ENCODE results near the gene NTF4.
"Not testable (repeated sequence)": the region's sequence is repeated elsewhere in the genome, so short reads cannot be mapped to it uniquely, and the experiment has no call there.

The NTF4 gene

DNA sequence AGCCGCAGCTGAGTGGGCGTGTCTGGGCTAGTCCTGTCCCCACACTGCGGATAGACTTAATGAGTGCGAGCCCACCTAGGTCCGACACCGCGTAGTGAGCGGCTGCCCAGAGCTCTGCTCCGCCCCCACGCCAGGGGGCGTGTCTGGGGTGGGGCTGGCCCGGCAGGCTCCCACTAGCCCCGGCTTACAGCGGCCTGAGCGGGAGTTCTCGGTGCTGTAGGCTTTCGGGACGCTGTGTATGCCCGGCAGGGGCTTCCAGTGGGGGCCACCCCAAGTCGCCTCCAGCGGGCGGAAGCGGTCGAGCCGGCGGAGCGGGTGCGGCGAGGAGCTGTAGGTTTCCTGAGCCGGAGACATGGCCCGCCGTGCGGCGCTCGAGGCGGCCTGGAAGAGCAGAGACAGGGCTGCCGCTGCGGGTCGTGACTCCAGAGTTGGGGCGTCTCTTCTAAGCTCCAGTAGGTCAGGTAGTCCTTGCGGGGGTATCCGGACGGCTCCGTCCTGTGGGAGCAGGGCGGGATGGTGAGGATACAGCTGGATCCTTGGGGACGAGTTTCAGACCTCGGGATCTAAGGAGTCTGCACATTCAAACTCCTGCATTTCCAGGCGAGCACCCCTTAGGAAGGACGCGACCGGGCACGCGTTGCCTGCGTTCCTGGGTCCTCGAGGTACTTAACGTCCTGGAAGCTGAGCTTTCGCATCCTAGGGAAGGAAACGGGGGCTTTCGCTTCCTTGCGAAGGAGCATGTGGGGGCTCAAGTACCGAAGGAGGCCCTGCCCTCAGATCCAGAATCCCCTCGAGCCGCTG lies 8.3 kb downstream of the NTF4 start:
- DNase-seq: no peak

DNA sequence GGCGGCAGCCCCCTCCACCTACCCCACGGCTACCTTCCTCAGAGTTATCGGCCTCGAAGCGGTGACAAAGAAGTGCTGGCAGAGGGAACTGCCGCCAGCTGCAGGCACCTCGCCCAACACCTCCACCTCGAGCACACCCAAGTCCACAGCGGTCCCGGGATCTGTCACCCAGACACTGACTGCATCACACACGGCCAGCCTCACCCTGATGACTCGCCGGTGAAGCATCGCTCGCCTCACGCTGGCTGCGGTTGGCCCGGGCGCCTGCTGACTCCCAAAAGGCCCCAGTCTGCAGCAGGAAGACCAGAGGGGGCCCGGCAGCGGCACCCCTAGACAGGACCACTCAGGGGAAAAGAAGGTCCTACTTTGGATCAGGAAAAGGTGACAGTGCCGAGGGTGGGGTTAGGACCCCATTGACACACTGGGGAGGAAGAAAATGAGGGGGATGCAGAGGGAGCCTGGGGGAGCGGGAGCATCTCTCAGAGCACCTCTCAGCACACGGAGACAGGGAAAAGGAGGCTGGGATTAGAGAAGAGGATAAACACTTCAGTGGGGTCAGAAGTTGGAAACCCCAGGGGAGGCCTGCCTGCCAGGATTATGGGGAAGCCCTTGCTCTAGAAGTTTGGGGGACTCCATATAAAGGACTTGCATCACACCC lies 14.1 kb downstream of the NTF4 start:
- DNase-seq: not testable (repeated sequence)

DNA sequence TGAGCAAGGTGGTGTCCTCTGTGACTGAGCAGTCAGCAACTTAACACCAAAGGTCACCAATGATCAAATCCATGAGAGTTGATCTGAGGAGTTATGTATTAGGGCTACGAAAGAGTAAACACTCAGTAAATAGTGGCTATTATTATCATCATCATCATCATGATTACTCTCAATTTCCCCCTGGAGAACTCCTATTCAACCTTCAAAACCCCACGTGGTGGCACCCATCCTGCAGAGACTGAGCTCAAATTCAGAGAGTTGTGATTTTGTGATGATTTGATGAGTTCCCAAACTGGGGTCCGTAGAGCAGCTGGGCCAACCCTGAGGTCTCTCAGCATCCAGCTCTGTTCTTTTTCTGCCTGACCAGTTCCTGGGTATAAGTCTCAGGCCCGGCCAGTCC lies 14.8 kb downstream of the NTF4 start:
- not testable (repeated sequence) for DNase-seq

DNA sequence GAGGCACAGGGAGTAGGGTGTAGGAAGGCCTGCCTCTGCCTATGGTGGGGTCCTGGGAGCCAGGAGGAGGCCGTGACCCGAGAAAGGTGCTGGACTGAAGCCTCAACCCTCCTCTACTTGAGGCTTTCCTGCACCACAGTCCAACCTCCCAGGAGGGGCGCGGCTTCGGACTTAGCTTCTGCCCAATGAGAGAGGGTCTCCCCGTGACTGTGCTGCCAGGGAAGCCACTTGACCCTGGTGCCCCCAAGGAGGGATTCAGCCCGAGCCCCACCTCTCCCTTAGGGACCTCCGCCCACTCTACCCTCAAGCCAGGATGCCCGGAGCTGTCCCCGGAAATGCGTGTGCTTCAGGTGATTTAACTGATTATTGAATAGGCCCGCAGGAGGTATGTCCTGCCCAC lies 15.6 kb downstream of the NTF4 start, which contains the start of gene CGB8:
TSS of gene CGB8 (minus strand) at position 101 of the 400 bp plus-strand sequence. CDS start 372 bp downstream, outside the sequence.
- DNase-seq: not testable (repeated sequence)

DNA sequence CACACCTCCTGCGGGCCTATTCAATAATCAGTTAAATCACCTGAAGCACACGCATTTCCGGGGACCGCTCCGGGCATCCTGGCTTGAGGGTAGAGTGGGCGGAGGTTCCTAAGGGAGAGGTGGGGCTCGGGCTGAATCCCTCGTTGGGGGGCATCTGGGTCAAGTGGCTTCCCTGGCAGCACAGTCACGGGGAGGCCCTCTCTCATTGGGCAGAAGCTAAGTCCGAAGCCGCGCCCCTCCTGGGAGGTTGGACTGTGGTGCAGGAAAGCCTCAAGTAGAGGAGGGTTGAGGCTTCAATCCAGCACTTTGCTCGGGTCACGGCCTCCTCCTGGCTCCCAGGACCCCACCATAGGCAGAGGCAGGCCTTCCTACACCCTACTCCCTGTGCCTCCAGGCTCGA lies 21.1 kb downstream of the NTF4 start, which contains the start of gene CGB5:
TSS of gene CGB5 (plus strand) at position 301 of the 400 bp plus-strand sequence. CDS start 362 bp downstream, outside the sequence.
- not testable (repeated sequence) for DNase-seq

DNA sequence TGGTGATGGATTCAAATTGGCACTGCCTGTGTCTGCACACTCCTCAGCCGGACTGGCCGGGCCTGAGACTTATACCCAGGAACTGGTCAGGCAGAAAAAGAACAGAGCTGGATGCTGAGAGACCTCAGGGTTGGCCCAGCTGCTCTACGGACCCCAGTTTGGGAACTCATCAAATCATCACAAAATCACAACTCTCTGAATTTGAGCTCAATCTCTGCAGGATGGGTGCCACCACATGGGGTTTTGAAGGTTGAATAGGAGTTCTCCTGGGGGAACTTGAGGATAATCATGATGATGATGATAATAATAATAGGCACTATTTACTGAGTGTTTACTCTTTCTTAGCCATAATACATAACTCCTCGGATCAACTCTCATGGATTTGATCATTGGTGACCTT lies 22.0 kb downstream of the NTF4 start:
- DNase-seq: not testable (repeated sequence)

DNA sequence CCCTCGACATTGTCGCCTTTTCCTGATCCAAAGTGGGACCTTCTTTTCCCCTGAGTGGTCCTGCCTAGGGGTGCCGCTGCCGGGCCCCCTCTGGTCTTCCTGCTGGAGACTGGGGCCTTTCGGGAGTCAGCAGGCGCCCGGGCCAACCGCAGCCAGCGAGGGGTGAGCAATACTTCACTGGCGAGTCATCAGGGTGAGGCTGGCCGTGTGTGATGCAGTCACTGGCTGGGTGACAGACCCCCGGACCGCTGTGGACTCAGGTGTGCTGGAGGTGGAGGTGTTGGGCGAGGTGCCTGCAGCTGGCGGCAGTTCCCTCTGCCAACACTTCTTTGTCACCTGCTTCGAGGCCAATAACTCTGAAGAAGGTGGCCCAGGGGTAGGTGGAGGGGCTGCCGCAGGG lies 22.4 kb downstream of the NTF4 start:
- no peak for DNase-seq

DNA sequence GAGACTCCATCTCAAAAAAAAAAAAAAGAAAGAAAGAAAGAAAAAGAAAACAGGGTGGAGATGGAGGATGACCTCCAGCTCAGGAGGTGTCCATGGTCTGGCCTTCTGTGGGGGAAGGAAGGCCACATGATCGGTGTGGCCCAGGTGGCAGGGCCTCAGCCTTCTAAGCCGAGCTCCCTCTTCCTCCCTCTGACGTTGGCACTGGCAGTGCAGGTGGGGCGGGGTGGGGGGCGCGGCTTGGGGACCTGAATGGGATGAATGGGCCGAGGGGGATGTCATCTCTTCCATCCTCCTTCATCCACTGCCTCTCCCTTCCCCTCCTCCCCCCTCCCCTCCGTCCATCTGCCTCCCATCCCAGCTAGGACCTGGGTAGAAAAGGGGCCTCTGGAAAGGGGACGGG lies 24.9 kb downstream of the NTF4 start:
- DNase-seq: not testable (repeated sequence)

DNA sequence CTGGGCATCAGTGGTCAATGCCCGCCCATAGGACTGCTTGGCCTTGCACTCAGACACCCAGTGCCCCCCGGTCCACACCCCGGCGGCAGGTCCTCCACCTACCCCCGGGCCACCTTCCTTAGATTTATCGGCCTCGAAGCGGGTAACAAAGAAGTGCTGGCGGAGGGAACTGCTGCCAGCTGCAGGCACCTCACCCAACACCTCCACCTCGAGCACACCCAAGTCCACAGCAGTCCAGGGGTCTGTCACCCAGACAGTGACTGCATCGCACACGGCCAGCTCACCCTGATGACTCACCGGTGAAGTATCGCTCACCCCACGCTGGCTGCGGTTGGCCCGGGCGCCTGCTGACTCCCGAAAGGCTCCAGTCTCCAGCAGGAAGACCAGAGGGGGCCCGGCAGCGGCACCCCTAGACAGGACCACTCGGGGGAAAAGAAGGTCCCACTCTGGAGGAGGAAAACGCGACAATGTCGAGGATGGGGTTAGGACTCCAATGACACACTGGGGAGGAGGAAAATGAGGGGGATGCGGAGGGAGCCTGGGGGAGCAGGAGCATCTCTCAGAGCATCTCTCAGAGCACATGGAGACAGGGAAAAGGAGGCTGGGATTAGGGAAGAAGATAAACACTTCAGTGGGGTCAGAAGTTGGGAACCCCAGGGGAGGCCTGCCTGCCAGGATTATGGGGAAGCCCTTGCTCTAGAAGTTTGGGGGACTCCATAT lies 25.9 kb downstream of the NTF4 start:
- DNase-seq: not testable (repeated sequence)

DNA sequence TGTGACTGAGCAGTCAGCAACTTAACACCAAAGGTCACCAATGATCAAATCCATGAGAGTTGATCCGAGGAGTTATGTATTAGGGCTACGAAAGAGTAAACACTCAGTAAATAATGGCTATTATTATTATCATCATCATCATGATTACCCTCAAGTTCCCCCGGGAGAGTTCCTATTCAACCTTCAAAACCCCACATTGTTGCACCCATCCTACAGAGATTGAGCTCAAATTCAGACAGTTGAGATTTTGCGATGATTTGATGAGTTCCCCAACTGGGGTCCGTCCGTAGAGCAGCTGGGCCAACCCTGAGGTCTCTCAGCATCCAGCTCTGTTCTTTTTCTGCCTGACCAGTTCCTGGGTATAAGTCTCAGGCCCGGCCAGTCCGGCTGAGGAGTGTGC lies 26.5 kb downstream of the NTF4 start:
- DNase-seq: not testable (repeated sequence)

DNA sequence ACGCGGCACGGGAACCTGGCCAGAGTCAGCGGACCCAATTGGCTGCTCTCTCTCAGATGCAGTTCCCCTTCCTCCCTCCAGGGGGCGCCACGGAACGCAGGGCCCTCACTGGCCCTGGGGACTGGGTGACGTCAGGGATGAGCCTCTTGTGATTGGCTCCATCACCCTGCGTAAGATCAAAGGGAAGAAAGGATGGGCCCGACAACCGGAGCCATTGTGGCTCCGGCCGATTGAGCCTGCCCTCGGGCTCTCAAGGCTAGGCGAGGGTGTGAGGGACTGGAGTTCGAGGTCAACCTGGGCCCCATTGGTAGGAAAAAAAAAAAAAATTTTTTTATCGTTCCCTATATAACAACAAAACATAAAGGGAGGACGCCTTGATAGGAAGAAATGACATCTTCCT lies 27.8 kb downstream of the NTF4 start, which contains the start of gene CGB1:
TSS of gene CGB1 (minus strand) at position 81 of the 400 bp plus-strand sequence. CDS start 184 bp downstream, outside the sequence.
- DNase-seq: not testable (repeated sequence)

DNA sequence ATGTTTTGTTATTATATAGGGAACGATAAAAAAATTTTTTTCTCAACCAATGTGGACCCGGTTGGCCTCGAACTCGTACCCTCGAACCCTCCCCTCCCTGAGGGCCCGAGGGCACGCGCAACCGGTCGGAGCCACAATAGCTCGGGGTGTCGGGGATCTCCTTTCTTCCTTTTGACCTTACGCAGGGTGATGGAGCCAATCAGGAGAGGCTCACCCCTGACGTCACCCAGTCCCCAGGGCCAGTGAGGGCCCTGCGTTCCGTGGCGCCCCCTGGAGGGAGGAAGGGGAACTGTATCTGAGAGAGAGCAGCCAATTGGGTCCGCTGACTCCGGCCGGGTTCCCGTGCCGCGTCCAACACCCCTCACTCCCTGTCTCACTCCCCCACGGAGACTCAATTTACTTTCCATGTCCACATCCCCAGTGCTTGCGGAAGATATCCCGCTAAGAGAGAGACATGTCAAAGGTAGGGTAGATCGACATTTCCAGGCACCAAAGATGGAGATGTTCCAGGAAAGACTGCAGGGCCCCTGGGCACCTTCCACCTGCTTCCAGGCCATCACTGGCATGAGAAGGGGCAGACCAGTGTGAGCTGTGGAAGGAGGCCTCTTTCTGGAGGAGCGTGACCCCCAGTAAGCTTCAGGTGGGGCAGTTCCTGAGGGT lies 32.8 kb downstream of the NTF4 start, which contains the start of gene CGB2:
TSS of gene CGB2 (plus strand) at position 249 of the 660 bp plus-strand sequence. CDS start at position 455, 206 bp downstream.
- peak in 1 of 2 experiments; percentile 54 for DNase-seq

DNA sequence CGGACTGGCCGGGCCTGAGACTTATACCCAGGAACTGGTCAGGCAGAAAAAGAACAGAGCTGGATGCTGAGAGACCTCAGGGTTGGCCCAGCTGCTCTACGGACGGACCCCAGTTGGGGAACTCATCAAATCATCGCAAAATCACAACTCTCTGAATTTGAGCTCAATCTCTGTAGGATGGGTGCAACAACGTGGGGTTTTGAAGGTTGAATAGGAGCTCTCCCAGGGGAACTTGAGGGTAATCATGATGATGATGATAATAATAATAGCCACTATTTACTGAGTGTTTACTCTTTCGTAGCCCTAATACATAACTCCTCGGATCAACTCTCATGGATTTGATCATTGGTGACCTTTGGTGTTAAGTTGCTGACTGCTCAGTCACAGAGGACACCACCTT lies 34.3 kb downstream of the NTF4 start:
- not testable (repeated sequence) for DNase-seq

DNA sequence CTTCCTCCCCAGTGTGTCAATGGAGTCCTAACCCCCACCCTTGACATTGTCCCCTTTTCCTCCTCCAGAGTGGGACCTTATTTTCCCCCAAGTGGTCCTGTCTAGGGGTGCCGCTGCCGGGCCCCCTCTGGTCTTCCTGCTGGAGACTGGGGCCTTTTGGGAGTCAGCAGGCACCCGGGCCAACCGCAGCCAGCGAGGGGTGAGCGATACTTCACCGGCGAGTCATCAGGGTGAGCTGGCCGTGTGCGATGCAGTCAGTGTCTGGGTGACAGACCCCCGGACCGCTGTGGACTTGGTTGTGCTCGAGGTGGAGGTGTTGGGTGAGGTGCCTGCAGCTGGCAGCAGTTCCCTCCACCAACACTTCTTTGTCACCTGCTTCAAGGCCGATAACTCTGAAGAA lies 34.9 kb downstream of the NTF4 start:
- not testable (repeated sequence) for DNase-seq

DNA sequence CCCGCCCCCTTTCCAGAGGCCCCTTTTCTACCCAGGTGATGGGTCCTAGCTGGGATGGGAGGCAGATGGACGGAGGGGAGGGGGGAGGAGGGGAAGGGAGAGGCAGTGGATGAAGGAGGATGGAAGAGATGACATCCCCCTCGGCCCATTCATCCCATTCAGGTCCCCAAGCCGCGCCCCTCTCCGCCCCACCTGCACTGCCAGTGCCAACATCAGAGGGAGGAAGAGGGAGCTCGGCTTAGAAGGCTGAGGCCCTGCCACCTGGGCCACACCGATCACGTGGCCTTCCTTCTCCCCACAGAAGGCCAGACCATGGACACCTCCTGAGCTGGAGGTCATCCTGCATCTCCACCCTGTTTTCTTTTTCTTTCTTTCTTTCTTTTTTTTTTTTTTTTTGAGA lies 35.9 kb downstream of the NTF4 start:
- DNase-seq: not testable (repeated sequence)

DNA sequence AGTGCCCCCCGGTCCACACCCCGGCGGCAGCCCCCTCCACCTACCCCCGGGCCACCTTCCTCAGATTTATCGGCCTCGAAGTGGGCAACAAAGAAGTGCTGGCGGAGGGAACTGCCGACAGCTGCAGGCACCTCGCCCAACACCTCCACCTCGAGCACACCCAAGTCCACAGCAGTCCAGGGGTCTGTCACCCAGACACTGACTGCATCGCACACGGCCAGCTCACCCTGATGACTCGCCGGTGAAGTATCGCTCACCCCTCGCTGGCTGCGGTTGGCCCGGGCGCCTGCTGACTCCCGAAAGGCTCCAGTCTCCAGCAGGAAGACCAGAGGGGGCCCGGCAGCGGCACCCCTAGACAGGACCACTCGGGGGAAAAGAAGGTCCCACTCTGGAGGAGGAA lies 39.0 kb downstream of the NTF4 start:
- not testable (repeated sequence) for DNase-seq

DNA sequence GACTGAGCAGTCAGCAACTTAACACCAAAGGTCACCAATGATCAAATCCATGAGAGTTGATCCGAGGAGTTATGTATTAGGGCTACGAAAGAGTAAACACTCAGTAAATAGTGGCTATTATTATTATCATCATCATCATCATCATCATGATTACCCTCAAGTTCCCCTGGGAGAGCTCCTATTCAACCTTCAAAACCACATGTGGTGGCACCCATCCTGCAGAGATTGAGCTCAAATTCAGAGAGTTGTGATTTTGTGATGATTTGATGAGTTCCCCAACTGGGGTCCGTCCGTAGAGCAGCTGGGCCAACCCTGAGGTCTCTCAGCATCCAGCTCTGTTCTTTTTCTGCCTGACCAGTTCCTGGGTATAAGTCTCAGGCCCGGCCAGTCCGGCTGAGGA lies 39.5 kb downstream of the NTF4 start:
- DNase-seq: not testable (repeated sequence)

DNA sequence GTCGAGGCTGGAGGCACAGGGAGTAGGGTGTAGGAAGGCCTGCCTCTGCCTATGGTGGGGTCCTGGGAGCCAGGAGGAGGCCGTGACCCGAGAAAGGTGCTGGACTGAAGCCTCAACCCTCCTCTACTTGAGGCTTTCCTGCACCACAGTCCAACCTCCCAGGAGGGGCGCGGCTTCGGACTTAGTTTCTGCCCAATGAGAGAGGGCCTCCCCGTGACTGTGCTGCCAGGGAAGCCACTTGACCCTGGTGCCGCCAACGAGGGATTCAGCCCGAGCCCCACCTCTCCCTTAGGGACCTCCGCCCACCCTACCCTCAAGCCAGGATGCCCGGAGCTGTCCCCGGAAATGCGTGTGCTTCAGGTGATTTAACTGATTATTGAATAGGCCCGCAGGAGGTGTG lies 40.4 kb downstream of the NTF4 start, which contains the start of gene CGB3:
TSS of gene CGB3 (minus strand) at position 101 of the 400 bp plus-strand sequence. CDS start 362 bp downstream, outside the sequence.
- not testable (repeated sequence) for DNase-seq

DNA sequence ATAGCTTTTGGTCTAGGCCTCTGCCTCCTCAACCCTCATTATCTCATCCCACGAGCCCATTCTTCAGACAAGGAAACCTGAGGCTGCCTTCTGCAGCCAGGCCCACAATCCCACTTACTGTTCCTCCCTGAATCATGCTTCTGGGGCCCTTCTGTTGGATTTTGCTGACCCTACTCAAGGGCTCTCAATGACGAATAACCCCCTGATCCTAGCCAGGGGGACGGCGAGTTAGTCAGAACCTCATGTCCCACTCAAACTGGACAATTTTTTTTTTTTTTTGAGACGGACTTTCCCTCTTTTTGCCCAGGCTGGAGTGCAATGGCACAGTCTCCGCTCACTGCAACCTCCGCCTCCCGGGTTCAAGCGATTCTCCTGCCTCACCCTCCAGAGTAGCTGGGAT lies 42.5 kb downstream of the NTF4 start:
- DNase-seq: no peak

DNA sequence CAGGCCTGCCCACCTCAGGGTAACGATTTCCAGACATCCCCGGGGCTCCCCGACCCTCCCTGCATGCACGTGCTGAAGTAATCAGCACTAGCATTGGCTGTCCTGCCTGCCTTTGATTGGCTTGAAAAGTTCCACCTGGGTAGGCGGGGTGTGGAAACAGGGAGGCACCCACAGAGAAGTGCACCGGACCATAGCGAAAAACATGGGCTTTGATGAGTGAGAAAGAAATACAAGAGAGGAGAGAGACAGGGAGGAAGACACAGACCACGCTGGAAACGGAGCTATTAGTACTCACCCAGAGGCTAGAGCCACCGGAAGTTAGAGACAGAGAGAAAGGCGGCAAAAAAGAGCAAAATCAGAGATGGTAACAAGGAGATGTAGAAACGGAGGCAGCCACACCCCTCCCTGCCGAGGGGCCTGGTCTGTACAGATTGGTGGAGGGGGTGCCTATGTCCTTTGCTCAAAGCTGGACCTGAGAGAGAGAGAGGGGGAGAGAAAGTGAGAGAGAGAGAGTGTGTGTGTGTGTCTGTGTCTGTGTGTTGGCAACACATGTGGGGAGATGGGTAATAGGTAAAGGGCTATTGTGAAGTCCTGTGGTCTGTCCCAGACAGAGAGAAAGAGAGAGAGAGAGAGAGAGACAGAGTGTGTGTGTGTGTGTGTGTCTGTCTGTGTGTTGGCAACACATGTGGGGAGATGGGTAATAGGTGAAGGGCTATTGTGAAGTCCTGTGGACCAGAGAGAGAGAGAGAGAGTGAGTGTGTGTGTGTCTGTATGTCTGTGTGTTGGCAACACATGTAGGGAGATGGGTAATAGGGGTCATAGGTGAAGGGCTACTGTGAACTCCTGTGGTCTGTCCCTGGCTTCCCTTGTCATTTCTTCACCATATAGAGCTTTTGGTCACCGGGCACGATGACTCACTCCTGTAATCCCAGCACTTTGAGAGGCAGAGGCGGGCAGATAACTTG lies 43.4 kb downstream of the NTF4 start:
- no peak for DNase-seq

DNA sequence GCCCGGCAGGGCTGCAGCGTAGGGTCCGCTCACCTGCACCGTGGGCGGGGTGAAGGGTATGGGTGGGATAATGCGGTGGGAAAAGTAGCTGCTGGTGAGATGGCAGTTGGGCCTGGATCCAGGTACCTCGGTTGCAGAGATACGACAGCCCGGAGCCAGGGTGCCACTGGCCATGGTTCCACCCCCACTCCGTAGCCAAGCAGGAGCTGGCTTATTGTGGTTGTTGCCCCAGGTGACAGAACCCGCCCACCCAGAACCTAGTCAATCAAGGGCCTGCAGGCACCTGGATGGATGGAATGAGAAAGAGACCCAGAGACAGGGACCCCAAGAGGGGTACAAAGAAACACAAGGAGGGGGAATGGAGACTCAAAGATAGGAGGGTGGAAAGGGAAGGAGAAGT lies 44.3 kb downstream of the NTF4 start:
- no peak for DNase-seq

Data from NCI-H2081 (cell line).